ENCODE data around the gene TOX3.

TOX3 gene

GRCh38 chr16:52446080-52446479, 100.9 kb downstream of the TOX3 start:
- no peak for DNase-seq

- no peak for DNase-seq
These were observed 105.1 kb downstream of the TOX3 start for GRCh38 chr16:52441886-52442285.

- DNase-seq, result no peak
These were observed 106.7 kb downstream of the TOX3 start for GRCh38 chr16:52440248-52440647.

GRCh38 chr16:52439750-52440149, 107.2 kb downstream of the TOX3 start:
- no peak for DNase-seq

- DNase-seq, result no peak
These were observed 107.7 kb downstream of the TOX3 start for GRCh38 chr16:52439171-52439701.

- no peak for DNase-seq
These were observed 109.7 kb downstream of the TOX3 start for GRCh38 chr16:52437277-52437670.

- DNase-seq, result no peak
These were observed 110.3 kb downstream of the TOX3 start for GRCh38 chr16:52436339-52437276.

GRCh38 chr16:52434224-52434623, 112.7 kb downstream of the TOX3 start:
- DNase-seq, result no peak

- no peak for DNase-seq
These were observed 113.3 kb downstream of the TOX3 start for GRCh38 chr16:52433643-52434042.

GRCh38 chr16:52424591-52424990, 122.4 kb downstream of the TOX3 start:
- no peak for DNase-seq

- no peak for DNase-seq
These were observed 124.6 kb downstream of the TOX3 start for GRCh38 chr16:52422307-52422706.

GRCh38 chr16:52418201-52418600, 128.7 kb downstream of the TOX3 start:
- no peak for DNase-seq

GRCh38 chr16:52416888-52417287, 130.1 kb downstream of the TOX3 start:
- DNase-seq, result no peak

GRCh38 chr16:52411011-52411410, 135.9 kb downstream of the TOX3 start:
- no peak for DNase-seq

GRCh38 chr16:52408191-52408845, 138.6 kb downstream of the TOX3 start:
- DNase-seq, result no peak

GRCh38 chr16:52407778-52408177, 139.2 kb downstream of the TOX3 start:
- DNase-seq, result no peak

GRCh38 chr16:52405441-52405840, 141.5 kb downstream of the TOX3 start:
- no peak for DNase-seq

GRCh38 chr16:52404546-52404945, 142.4 kb downstream of the TOX3 start:
- DNase-seq, result no peak

- no peak for DNase-seq
These were observed 147.8 kb downstream of the TOX3 start for GRCh38 chr16:52399116-52399515.

GRCh38 chr16:52398491-52398960, 148.4 kb downstream of the TOX3 start:
- no peak for DNase-seq

GRCh38 chr16:52398021-52398420, 148.9 kb downstream of the TOX3 start:
- DNase-seq, result no peak

- DNase-seq, result no peak
These were observed 153.5 kb downstream of the TOX3 start for GRCh38 chr16:52393448-52393847.

- no peak for DNase-seq
These were observed 157.9 kb downstream of the TOX3 start for GRCh38 chr16:52389045-52389444.
